ENCODE results near the gene CXorf49.

Gene CXorf49

GRCh38 chrX:71671938-71672337, 46.1 kb downstream of the CXorf49 start:
- no peak for DNase-seq (ENCODE audit: low read depth in 3 of 3)

DNA sequence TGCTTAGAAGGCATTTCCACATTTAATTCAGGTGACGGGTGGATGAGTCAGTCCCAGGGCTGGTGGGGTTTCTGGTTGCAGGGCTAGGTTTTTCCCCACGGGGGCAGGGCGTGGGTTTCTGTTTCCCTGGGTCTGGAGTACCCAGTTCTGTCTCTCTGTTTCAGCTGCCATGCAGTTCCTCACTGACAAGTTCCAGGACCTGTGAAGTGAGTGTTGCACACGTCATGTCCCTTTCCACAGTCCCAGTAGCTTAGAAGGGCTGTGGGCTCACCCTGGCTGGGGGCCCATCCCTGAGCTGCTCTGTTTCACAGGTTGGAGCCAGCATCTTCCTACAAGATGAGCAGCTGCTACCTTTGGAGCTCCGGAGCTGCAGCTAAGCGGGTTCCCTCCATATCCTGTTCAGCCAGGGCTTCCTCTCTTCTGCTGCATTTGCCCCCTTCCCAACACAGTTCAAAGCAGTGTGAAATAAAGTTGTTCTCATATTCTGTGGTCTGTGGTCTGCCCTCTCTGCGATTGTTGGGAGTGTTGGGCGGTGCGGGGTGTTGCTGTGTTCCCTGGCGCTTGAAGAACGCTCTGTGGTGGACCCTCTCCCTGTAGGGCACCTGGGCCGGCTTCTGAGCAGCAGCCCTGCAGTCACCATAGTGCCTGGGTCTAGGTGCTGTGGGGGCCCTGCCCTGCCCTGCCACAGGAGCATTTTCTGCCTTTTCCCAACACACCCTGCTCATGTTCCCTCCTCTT, 46.9 kb downstream of the CXorf49 start:
- DNase-seq (ENCODE audit: low read depth in 3 of 3), result peak; percentile 24 to 70 (median 34)

- peak in 1 of 3 experiments; percentile 18 for DNase-seq (ENCODE audit: low read depth in 3 of 3)
These were observed 48.1 kb downstream of the CXorf49 start for GRCh38 chrX:71669947-71670346.

GRCh38 chrX:71669492-71669891, 48.6 kb downstream of the CXorf49 start:
- no peak for DNase-seq (ENCODE audit: low read depth in 3 of 3)

DNA sequence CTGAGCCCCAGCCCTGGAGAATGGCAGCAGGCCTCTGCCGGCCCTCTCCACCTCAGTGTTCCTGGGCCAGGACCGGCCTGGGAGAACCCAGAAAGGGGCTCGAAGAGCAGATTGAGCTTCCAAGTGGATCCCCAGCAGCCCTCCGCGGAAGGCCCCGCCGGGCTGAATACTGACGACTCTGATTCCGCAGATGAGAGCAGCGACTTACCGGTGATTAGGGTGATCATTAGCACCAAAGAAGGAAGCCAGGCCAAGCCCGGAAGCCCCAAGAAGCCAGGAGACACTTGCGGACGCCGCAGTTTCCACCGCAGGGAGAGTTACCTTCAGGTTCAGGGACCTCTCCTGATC, 49.9 kb downstream of the CXorf49 start:
- no peak for DNase-seq (ENCODE audit: low read depth in 3 of 3)

GRCh38 chrX:71667328-71668247, 50.5 kb downstream of the CXorf49 start, which contains the start of gene LOC101059915:
Gene LOC101059915, plus strand, starts transcription at chrX:71667546.
- DNase-seq (ENCODE audit: low read depth in 3 of 3), result no peak

DNA sequence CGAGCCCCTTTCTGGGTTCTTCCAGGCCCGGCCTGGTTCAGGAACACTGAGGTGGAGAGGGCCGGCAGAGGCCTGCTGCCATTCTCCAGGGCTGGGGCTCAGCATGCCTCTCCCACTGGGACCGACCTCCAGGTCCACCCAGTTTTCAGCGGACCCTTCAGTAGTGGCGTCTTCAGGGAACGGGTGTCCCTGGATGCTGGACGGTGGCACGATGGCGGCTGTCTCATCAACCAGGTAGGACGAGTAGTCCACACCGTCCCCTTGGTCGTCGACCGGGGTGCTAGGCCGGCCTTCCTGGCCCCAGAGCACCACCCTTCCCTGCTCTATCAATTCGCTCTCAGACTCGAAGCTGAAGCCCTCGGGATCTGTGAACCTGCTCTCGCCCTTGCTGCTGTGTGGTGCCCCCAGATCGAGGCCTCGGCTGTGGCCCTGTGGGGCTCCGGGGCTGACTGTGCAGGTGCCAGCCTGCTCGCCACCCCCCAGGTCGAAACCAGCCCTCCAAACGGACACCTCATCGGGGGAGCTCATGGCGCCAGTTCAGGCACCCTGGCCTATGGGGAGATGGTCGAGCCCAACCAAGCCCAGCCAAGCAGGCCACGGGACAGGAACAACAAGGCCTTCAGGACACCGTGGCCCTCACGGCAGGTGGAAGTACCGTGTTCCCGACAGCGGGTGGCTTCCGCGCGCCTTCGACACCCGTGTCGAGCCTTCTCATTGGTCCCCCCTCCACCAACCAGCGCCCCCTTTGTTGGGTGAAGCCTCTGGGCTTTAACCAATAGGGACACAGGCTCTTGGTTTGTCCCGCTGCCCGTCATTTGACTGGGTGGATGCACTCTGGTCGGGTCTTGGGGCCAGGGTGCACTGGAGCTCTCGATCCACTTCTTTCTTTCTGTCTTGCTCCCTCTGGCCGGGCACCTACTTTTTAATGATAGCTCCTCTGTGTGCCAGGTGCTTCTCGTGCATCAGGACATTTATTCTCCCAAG, 51.6 kb downstream of the CXorf49 start:
- DNase-seq (ENCODE audit: low read depth in 3 of 3), result no peak

DNA sequence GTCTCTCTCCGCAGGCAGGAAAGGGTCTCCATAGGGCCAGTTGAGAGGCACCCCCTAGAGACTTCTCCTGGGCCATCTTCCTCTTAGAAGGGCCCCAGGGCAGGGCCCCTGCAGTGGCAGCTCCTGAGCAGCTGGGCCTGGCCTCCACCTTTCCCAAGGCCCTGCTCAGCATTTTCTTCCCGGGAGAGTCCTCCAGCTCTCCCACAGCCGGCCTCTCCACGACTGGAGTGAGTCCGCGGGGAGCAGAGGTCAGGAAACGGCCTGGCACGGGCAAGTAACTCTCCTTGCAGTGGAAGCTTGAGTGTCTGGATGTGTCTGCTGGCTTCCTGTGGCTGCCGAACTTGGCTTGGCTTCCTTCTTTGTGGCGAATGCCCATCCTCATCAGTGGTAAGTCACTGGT, 52.3 kb downstream of the CXorf49 start:
- no peak for DNase-seq (ENCODE audit: low read depth in 3 of 3)

GRCh38 chrX:71664889-71665491, 53.1 kb downstream of the CXorf49 start:
- DNase-seq (ENCODE audit: low read depth in 3 of 3), result no peak
